GM19351 (cell line): ENCODE measurements around the gene RAPGEF4.
"Not testable (repeated sequence)": the region's sequence is repeated elsewhere in the genome, so short reads cannot be mapped to it uniquely, and the experiment has no call there.

ENCODE experiments used
- ATAC-seq: cut with Tn5 transposase; IDR thresholded peaks from one replicate; pipeline ENCODE4 v1.9.1; 2021; ENCODE audit warnings: mild to moderate bottlenecking, moderate library complexity; ENCODE audit not compliant: unreplicated experiment

RAPGEF4 gene

DNA sequence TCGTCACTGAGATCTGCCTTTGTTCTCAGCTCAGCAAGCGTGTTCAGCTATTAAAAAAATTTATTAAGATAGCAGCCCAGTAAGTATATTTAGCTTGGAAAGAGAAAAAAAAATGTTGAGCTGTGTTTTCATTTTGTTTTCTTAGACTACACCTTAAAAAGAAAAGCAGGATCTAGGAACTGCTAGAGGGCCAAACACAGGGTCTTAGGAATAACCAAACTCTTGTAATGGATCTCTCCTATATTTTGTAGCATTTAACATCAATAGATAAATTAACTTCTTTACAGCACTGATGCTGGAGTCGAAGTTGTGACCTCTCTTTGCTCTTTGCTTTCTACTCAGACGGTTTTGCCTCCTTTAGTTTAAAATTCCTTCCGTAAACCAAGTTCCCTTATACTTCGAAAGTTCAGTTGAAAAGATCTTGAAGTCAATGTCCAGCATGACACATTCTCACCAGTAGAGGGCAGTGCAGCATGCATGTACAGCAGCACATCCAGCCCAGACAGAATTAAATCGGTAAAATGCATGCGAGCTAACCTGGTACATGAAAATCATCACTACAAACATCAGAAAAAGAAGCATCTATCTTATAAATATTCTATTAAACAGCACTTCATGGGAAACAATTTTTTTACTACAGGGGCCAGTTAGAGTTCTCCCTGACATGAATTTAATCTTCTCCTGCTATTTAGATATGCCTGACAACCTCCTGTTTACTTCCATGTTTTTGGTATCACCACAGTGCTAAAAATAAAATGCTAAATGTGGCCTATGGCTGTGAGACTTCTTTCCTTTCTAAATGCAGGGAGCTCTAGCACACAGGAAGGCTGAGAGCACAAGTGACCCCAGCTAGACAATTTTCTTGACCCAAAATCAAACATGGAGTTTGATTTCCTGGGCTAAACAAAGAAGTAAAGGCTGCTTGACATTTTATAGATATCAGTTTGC lies 291.8 kb downstream of the RAPGEF4 start:
- no peak for ATAC-seq

- no peak for ATAC-seq
Measured at GRCh38 chr2:173028141-173028540, 292.5 kb downstream of the RAPGEF4 start.

- ATAC-seq = no peak
Measured at GRCh38 chr2:173028671-173029070, 293.0 kb downstream of the RAPGEF4 start.

DNA sequence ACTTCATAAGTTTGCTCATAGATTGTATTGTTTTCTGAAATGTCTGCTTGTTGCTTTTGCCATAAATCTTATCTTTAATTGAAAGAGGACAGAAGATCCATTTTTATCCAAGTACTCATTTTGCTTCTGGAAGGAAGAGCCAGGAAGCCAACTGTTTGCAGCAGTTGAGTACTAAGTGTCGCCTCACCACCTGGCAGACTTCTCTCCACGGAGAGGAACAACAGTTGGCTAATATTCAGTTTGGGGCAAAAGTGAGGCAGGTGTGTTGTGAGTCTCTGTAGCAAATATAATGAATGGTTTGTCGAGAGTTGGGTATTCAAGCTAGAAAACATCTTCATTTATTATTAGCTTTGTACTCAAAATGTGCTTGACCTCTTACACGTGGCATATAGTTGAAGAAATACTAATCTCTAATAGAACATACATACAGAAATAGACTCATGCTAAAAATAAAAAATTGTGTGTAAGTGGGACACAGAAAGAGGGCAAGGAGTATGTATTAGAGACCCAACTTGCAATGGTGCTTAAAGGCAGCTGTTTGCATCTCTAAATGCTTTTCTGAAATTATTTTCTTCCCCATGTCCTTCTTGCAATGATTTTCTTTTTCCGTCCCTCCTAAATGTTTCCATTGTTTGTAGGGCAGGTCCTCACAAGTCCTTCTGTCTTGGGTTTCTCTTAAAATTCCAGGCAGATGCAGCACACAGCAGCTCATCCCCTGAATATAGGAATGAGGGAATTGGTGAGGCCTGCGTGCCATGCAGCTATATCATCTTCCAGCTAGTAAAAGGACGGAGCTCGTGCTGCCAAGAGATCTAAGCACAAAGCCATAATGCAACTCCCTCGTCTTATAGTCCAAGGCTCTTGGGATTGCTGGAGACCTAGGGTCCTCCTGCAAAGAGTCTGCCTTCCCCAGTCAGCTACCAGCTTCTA lies 295.2 kb downstream of the RAPGEF4 start:
- ATAC-seq = no peak

DNA sequence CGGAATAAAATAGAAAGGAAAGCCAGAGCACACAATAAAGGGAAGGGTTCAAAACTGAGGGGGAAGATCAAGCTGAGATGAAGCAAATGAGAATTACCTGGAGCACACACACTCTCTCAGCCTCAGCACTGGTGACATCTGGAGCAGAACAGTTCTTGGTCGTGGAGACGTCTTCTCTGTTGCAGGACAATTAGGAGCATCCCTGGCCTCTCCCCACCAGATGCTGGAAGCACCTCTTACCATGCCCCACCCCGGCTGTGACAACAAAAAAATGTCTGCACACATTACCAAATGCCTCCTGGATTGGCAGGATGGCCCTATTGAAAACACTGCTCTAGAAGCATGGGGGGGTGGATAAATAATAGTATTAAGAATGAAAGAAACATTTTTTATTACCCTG lies 296.4 kb downstream of the RAPGEF4 start:
- ATAC-seq = no peak

DNA sequence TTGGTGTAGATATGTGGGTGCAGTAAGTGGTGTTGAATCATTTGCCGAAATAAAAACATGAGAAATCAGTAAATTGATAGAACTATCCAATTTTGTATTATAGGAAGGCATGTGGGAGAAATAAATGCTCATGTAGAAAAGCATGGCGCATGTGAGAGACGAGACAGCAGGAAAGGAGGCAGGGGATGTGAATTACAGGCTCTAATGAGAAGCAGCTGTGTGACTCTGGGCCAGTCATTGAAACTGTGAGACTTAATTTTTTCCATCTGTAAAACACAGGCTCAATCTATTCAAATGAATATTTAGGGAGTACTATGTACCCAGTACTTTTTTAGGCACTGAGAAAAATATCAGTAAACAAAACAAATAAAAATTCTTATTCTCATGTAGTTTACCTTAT lies 297.4 kb downstream of the RAPGEF4 start:
- ATAC-seq = no peak

GRCh38 chr2:173034143-173034542 lies 298.5 kb downstream of the RAPGEF4 start:
- no peak for ATAC-seq

DNA sequence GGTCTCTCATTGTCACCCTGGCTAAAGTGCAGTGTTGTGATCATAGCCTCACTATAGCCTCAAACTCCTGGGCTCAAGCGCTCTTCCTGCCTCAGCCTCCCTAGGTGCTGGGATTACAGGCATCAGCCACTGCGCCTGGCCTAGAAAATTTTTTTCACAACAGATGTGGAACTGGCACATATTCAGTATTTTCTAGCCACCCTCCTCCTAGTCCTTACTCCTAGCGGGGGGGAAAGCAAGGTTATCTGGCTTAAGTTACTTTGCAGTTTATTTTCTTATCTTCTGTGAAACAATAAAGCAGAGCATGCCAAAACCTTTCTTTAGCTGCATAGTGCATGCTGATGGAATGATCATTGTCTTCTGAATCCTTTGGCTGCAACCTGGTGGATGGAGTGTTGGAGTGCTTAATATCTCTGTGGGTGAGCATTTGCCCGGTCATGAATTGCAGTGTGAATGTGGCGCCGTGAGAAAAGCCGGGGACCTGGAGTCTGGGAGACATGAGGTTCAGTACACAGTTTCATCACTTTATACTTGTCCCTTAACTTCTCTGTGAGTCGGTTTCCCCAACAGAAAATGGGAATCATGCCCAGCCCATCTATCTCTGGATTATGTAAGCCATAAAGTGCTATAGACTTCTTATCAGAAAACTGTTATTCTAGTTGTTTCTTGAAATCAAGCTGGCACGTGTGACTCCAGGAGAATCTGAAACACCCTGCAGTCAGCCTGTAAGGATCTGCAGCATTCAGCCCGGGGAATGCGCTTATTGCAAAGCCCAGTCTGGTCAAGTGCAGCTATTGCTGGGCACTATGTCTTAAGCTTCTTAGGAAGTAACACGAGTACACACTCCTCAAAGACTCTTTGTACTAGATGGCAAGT lies 301.8 kb downstream of the RAPGEF4 start:
- no peak for ATAC-seq

DNA sequence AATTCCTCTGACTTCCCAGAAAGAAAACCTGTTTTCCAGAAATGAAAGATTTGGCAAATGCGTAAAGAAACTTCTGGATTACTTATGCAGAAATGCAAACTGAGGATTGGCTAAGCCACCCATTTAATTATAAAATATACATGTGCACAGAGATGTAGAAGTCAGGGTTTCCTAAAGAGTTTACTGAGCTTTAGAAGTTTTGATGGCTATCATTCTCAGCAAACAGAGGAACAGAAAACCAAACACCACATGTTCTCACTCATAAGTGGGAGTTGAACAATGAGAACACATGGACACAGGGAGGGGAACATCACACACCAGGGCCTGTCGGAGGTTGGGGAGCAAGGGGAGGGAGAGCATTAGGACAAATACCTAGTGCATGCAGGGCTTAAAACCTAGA lies 302.6 kb downstream of the RAPGEF4 start:
- not testable (repeated sequence) for ATAC-seq

DNA sequence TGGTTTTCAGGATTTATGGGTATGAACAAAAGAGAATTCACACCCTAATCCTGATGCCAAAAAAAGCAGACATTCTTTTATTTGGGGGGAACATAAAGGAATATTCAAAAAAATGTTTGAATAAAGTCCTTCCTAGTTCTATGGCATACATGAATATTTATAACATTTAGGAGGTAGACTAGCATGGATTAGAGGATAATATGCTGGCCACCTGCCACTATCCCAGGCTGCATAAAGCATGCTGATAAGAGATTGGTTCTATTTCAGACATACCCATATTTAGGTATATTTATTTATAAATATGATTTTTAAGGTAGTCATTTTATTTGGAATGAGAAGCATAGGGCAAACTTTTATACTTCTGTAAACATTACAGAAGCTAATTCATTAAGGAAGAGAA lies 305.1 kb downstream of the RAPGEF4 start:
- ATAC-seq = no peak

DNA sequence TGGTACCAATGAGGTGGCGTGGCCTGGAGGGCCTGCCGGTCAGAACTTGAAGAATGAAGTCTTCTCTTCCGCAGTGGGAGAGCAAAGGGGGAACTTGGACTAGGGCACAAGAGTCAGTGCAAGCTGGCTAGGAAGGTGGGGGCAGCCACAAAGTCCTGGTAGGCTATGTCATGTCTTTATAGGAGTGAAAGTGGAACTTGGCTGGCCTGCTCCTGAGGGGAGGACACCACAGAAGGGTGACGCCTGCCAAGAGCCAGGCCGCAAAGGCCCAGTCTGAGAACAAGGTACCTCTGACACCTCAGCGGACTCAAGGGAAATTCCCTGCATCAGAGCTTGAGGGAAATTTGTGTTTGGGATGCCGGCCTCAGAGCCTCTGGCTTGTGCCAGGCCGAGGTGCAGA lies 307.8 kb downstream of the RAPGEF4 start:
- no peak for ATAC-seq

DNA sequence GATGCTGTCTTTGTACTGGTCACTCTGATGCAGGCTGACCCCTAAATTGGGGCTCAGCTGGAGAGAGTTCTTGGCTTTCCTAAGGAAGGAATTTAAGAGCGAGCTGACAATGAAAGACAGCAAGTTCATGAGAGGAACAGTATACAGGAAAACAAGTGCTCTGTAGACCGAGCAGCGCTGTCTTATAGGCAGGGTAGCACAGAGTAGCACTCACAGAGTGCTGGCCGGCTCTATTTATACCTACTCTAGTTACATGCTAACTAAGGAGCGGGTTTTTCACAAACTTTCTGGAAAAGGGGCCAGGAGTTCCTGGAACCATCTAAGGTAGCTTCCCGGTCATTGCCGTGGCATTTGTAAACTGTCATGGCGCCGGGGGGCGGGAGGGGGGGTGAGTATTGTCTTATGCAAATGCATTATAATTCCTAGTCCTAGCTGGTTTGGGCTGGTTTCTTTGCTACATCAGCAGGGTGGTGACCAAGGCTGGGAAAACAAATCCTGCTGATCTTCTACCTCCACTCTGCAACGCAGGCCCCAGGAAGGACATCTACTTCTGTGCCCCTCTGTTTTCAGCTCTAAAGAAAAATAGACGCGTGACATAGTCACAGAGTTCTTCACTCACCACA lies 308.4 kb downstream of the RAPGEF4 start:
- ATAC-seq = no peak

- no peak for ATAC-seq
Measured at GRCh38 chr2:173044686-173045085, 309.0 kb downstream of the RAPGEF4 start.

DNA sequence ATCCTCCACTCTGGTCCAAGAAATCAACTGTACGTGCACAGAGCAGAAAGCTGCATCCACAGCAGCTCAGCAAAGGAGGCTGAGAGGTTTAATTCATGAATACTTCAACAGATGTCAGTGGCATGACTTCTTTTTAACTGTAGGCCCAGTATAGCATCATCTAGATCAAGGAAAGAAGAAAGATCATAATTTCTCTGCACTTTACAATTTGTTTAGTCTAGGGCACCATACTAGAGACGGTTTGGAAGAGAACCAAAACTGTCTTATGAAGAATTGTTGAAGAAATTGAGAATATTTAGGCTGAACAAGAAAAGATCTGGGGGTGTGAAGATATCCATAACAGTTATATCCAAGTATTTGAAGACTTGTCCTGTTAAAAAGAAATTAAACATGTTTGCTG lies 309.5 kb downstream of the RAPGEF4 start:
- no peak for ATAC-seq

DNA sequence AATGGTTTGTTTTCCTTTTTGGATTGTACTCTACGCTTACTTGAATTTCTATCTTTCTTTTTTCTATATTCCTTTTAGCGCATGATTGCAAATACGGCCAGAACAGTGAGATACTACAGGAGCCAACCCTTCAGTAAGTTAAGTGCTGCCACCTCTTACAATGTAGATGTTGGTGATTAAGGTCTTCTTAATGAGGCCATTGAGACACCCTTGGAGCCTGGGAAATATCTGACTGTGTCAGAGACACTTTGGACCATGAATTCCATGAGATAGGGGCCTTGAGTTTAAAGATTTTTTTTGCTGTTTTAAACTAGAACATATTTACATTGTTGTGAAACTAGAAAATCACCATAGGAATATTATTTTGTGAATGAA lies 312.9 kb downstream of the RAPGEF4 start:
- no peak for ATAC-seq

DNA sequence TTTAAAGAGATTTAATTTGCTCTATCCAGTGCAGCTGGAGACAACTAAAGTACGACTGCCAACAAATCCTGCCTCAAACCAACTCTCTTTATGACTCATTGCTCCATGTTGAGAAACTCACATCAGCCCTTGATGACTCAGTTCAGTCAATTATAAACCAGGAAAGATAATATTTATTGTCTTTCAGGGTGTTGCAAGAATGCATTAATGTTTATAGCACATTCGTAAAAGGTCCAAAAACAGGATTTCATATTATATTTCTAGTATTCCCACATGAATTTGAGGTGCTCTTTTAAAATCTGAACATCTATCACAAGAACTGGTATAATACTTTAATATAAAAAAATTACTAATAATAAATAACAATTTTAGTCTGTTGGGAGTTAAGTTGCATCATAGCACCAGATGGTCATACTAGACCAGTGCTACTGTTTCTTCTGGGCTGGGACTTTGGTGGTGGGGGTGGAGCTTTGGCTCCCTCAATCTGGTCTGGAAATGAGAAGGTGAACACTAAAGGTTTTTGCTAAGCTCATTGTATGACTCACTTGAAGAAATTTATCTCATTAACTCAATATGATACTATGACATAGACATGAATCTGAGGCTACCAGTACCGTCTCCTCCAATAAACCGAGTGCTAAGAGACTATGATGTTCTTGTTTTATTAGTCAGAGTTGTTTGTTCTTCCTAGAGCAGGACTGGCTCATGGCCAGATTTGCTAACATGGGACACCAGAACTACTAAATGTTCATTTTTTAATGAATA lies 313.4 kb downstream of the RAPGEF4 start:
- peak; percentile 93 for ATAC-seq

- ATAC-seq = no peak
Measured at GRCh38 chr2:173049831-173050230, 314.2 kb downstream of the RAPGEF4 start.

- no peak for ATAC-seq
Measured at GRCh38 chr2:173050684-173051083, 315.0 kb downstream of the RAPGEF4 start.

GRCh38 chr2:173051463-173052215 lies 316.0 kb downstream of the RAPGEF4 start:
- no peak for ATAC-seq
